HG03135 (cell line): Measurements from ENCODE around the gene GPER1.
A peak's percentile ranks its signal among the peaks of the same experiment; 100 is the strongest.
"Not testable (repeated sequence)": the region's sequence is repeated elsewhere in the genome, so short reads cannot be mapped to it uniquely, and the experiment has no call there.

ENCODE experiments used
- ATAC-seq: cut with Tn5 transposase; IDR thresholded peaks from one replicate; pipeline ENCODE4 v1.9.1; 2021; ENCODE audit warnings: mild to moderate bottlenecking, moderate library complexity; ENCODE audit not compliant: unreplicated experiment

GPER1 gene

GRCh38 chr7:1116383-1117008 lies 28.6 kb downstream of the GPER1 start:
- not testable (repeated sequence) for ATAC-seq

- ATAC-seq: no peak
These were observed 29.5 kb downstream of the GPER1 start for GRCh38 chr7:1117321-1117928.

DNA sequence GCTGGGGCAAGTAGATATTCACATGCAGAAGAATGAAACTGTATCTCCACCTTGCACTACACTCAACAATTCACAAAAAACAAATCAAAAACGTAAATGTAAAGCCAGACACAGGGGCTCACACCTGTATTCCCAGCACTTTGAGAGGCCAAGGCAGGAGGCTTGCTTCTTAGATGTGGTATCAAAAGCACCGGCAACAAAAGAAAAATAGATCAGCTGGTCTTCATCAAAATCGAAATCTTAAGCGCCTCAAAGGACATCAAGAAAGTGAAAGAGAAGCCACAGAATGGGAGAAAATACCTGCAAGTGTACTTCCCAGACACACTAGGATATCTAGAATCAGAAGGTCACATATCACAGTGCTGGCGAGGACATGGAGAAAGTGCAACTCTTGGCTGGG lies 31.3 kb downstream of the GPER1 start:
- no peak for ATAC-seq

DNA sequence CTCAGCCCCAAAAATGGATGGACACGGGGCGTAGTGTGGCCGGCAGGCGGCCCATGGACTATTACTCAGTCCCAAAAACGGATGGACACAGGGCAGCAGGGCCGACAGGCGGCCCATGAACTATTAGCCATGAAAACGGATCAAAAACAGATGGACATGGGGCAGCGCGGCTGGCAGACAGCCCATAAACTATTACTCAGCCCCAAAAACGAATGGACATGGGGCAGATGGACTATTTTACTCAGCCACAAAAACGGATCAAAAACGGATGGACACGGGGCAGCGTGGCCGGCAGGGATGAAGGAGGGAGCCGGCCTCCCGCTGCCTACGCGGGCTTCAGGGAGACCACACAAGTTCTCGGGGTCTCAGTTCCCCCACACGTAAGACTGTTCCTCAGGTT lies 32.9 kb downstream of the GPER1 start:
- no peak for ATAC-seq

DNA sequence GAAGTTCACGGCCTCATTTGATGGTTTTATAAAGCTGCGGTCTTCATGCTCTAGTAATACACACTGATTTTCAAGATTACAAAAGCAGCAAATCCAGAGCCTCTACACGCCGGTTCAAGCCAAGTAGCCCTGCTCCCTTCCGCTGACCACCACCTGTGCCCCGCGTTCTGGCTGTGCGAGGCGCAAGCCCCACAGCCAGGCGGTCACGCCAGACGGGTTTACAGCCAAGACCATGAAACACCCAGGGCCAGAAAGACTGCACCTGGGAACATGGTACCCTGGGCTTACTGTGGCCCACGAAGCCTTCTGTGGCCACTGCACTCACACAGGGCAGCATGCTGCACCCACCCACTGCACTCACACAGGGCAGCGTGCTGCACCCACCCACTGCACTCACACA lies 33.6 kb downstream of the GPER1 start:
- no peak for ATAC-seq

GRCh38 chr7:1121886-1122831 lies 34.2 kb downstream of the GPER1 start:
- no peak for ATAC-seq

DNA sequence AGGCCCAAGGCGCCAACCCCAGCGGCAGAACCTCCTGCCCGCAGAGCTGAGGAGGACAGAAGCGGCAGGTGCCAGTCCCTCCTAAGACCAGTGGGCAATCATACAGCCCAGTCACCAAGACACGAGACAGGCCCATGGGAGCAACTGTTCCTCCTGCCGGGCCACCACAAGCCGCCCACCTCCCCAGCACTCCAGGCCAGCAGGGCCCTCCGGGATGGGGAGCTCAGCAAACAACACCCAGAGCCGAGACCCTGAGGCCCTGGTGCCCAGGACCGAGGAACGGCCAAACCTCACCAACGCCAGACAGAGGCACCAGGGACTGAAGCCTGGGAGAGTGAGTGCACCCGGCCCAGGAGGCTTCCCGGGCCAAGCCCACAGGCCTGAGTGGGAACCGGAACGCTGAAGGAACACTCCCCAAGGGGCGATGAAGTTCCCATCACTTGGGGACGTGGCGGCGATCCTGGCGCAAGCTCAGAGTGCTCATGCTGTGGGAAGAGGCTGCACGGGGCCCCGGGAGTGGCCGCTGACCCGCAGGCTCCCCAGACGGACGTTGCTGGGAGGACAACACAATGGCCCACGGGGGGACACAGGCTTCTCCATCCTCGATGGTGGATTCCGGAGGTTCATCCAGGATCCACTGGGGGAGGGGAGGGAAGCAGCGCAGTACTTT lies 35.1 kb downstream of the GPER1 start:
- no peak for ATAC-seq

DNA sequence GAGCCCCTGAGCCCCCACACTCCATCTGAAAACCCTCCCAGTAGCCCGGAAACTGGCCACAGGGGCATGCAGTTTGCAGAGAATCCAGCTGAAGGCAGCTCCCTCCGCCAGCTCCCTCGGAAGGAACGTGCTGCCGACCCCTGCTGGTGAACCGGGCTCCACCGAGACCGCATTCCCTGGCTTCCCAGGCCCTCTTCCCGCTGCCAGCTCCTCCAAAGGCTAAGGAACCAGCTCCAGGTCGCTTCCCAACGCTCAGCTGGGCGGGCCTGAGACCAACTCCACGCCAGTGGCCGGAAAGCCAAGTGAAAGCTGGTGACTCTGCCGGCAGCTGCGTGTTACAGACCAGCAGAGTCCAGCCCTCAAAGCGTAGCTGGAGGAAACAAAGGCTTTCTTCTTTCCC lies 35.8 kb downstream of the GPER1 start:
- no peak for ATAC-seq

DNA sequence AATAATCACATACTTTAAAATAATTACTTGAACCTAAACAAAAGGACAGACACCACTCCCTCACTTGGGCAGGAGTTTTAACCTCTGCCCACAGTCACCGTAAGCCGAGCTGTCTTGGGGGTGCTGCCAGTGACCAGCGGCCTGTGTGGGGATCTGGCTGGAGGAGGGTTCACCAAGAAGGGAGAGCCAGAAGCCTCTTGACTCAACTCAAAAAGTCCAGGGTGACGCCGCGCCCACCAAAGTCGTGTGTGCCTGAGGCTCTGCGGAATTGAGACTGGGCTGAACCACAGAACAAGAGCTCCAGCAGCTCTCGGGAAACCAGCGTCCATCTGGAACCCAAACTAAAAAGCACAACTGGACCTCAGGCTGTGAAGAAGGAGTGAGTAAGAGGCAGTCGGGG lies 36.3 kb downstream of the GPER1 start:
- ATAC-seq: no peak

GRCh38 chr7:1124816-1125602 lies 37.1 kb downstream of the GPER1 start:
- no peak for ATAC-seq

GRCh38 chr7:1125603-1125969 lies 37.7 kb downstream of the GPER1 start:
- ATAC-seq: no peak

- ATAC-seq: no peak
These were observed 39.1 kb downstream of the GPER1 start for GRCh38 chr7:1127001-1127400.

DNA sequence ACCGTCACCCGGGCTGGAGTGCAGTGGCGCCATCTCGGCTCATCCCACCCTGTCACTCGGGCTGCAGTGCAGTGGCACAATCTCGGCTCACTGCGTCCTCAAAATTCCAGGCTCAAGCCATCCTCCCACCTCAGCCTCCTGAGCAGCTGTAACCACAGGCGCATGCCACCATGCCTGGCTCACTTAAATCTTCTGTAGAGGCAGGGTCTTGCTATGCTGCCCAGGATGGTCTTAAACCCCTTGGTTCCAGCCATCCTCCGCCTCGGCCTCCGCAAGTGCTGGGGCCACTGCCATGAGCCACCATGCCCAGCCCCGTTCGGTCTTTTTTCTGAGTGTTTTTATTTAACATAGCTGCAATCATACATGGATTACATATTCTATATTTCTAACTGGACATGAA lies 41.5 kb downstream of the GPER1 start:
- no peak for ATAC-seq

DNA sequence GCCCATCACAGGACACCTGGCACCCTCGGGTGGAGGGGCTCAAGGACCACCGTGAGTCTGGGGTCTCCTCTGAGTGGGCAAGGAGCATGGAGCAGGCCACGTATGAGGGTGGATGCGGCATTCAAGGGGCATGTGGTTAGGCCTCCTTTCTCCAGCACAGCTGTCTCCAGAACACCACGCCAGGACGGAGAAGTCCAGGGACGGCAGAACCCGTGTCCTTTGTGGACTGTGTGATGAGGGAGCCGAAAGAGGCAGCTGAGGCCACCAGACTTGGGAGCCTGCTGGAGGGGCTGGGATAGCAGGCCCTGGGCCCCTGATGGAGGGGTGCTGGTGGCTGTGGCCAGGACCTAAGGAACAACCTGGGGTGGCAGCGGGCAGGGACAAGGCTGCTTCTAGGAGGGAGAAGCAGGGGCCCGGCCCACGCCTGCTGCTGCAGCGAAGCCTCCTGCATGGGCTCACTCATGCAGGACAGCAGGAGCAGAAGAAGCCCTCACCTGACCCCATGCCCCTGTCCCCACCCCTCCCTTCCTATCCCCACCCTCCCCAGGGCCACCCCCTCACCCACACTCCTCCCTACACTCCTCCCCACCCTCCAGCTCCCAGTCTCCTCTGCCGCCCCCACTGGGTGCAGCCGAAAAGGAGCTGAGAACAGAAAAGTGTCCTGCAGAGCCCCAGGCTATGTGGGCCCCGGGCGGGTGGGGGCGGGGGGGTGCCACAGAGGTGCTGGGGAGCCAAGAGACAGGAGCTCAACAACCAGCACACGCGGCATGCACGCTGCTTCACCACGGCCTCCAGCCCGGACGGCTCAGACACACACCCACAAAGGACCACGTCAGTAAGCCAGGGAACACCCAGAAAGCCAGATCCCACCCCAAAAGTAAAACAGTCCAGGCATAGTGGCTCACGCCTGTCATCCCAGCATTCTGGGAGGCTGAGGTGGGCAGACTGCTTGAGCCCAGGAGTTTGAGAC lies 42.4 kb downstream of the GPER1 start:
- ATAC-seq: no peak

GRCh38 chr7:1131471-1132265 lies 43.8 kb downstream of the GPER1 start:
- ATAC-seq: no peak

DNA sequence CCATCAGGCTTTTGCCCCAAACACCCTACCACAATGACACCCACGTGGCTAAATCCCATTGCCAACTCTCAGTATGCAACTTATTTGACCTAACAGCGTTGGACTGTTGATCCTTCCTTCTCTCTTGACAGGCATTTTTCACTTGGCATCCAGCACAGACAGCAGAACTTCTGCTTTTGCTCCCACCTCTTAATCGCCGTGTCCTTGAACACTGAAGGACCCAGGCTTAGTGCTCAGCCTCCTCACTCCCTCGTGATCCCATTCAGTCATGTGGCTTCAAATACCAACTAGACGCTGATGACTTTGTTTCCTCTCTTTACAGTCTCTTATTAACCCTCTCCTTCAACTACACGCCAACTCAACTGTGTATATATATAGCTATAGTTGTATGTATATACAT lies 47.0 kb downstream of the GPER1 start:
- ATAC-seq: no peak

- no peak for ATAC-seq
These were observed 49.1 kb downstream of the GPER1 start for GRCh38 chr7:1136841-1137516.

DNA sequence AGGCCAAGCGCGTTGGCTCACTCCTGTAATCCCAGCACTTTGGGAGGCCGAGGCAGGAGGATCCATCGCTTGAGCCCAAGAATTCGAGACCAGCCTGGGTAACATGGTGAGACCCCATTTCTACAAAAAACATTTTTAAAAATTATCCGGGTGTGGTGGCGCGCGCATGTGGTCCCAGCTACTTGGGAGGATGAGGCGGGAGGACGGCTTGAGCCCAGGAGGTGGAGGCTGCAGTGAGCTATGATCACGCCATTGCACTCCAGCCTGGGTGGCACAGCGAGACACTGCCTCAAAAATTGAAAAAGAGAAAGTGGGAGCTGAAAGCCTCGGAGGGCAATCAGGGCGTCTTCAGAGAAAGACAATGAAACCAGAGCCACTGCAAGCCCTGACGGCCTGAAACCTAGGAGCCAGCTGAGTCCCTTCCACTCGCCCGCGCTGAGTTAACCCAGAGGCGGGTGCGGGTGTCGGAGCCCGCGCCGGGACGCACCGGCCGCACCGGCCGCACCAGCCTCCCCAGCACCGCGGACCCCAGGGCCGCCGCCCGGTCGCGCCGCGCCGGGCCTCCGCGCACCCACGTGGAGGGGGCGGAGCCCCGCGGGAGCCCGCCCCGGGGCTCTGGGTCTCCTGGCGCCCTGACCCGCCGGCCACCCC lies 49.7 kb downstream of the GPER1 start:
- peak; percentile 57 for ATAC-seq
